Vagina (tissue), 2 donors: ENCODE measurements around the gene THAP4. TPM values are rescaled to one million over a fixed set of nuclear protein-coding genes. Genes with fewer than 3 reads are reported as not detected.
"Not testable (repeated sequence)": the region's sequence is repeated elsewhere in the genome, so short reads cannot be mapped to it uniquely, and the experiment has no call there.

ENCODE experiments used
- DNase-seq, 2 donors: peaks; one replicate each; pipeline ENCODE4 v3.0.0-alpha.2; 2017; ENCODE audit errors: extremely low spot score in 2 of 2
- H3K27ac ChIP-seq: fragments of 200-600 bp; sonication (generic); one replicate; pipeline ENCODE4 v1.5.1; 2019
- H3K27me3 ChIP-seq: fragments of 200-600 bp; sonication (generic); one replicate; pipeline ENCODE4 v1.5.1; 2019
- H3K36me3 ChIP-seq, 2 donors: fragments of 200-600 bp; sonication (generic); one replicate each; pipeline ENCODE4 v1.5.1; 2017 to 2019
- H3K4me1 ChIP-seq: fragments of 200-600 bp; sonication (generic); one replicate; pipeline ENCODE4 v1.5.1; 2019
- H3K4me3 ChIP-seq, 2 donors: fragments of 200-600 bp; sonication (generic); 1 replicate in 1 of 2; 2 replicates in 1 of 2; pipeline ENCODE4 v1.5.1; 2016 to 2019
- H3K9me3 ChIP-seq: fragments of 200-600 bp; sonication (generic); one replicate; pipeline ENCODE4 v1.5.1; 2019
- CTCF ChIP-seq, 3 experiments: fragments of 450-650 bp in 2 of 3; fragments of 200-600 bp in 1 of 3; sonication (generic) in 1 of 3; IDR thresholded peaks; one replicate each; pipeline ENCODE4 v1.5.1; 2017 to 2019; ENCODE audit warnings: antibody characterized with exemption in 3 of 3, mild to moderate bottlenecking in 2 of 3, moderate library complexity in 2 of 3
- POLR2A ChIP-seq, 2 donors: fragments of 450-650 bp; IDR thresholded peaks; one replicate each; pipeline ENCODE4 v1.6.1; 2017; ENCODE audit warnings: antibody characterized with exemption in 2 of 2, mild to moderate bottlenecking in 2 of 2, moderate library complexity in 2 of 2
- POLR2AphosphoS5 ChIP-seq, 2 donors: sonication (generic); formaldehyde crosslinking; IDR thresholded peaks; one replicate each; pipeline ENCODE4 v1.9.0; 2017; ENCODE audit warnings: antibody characterized with exemption in 2 of 2, mild to moderate bottlenecking in 2 of 2, low read depth in 1 of 2; ENCODE audit not compliant: insufficient read depth in 1 of 2
- intact Hi-C: fragments of 100-400 bp; cut with DNase I; formaldehyde crosslinking; loops from one replicate; pipeline ENCODE4 v1.15.1; 2023
- total RNA-seq: library from RNA; depleted of rRNA; stranded (reverse); fragments of >200 nt; gene quantifications from one replicate; pipeline ENCODE4 v1.2.3, GENCODE V29; 2016

THAP4 gene
- total RNA-seq, 1 donor from 2014 or later: 44.4 TPM

GRCh38 chr2:241665731-241666440 is 28.9 kb upstream of the THAP4 start:
- H3K4me3 ChIP-seq: no peak overlapping the region
- H3K4me1 ChIP-seq: no peaks in the 10 kb centered on the region
- intact Hi-C loops: no loop called here
- H3K27ac ChIP-seq: no peak overlapping the region
- H3K27me3 ChIP-seq: no peaks in the 10 kb centered on the region
- no peak for TF ChIP-seq POLR2A (IDR thresholded peaks at IDR 0.05)
- no peak for TF ChIP-seq POLR2AphosphoS5 (IDR thresholded peaks at IDR 0.05; ENCODE audit: insufficient read depth in 1 of 2, low read depth in 1 of 2)
- TF ChIP-seq CTCF (IDR thresholded peaks at IDR 0.05): no peak
- peaks cover 0 to 41% of the 10 kb centered on the region in 2 donors for H3K36me3 ChIP-seq
- no peak for DNase-seq
- H3K9me3 ChIP-seq: no peaks in the 10 kb centered on the region

- H3K4me1 ChIP-seq, intact Hi-C loops: not testable (repeated sequence)
- peaks cover 0 to 42% of the 10 kb centered on the region in 2 donors for H3K36me3 ChIP-seq
Observed at GRCh38 chr2:241662731-241663130, 25.8 kb upstream of the THAP4 start.

GRCh38 chr2:241660593-241661213 is 23.7 kb upstream of the THAP4 start:
- DNase-seq: no peak
- no peak overlapping the region for H3K27ac ChIP-seq
- TF ChIP-seq POLR2A (IDR thresholded peaks at IDR 0.05) (no peak), POLR2AphosphoS5 (IDR thresholded peaks at IDR 0.05; ENCODE audit: insufficient read depth in 1 of 2, low read depth in 1 of 2) (no peak), CTCF (IDR thresholded peaks at IDR 0.05) (no peak)
- peaks cover 0 to 36% of the 10 kb centered on the region in 2 donors for H3K36me3 ChIP-seq
- H3K4me1 ChIP-seq: no peaks in the 10 kb centered on the region
- no peak overlapping the region for H3K4me3 ChIP-seq
- H3K27me3 ChIP-seq: no peaks in the 10 kb centered on the region
- intact Hi-C loops: no loop called here
- H3K9me3 ChIP-seq: no peaks in the 10 kb centered on the region

More at GRCh38 chr2:241662731-241663130, 25.8 kb upstream of the THAP4 start:
- not testable (repeated sequence) for H3K4me3 ChIP-seq, DNase-seq, H3K9me3 ChIP-seq, H3K27me3 ChIP-seq, H3K27ac ChIP-seq

GRCh38 chr2:241659150-241659739 is 22.3 kb upstream of the THAP4 start:
- Histone ChIP-seq H3K36me3 (peaks cover 0 to 51% of the 10 kb centered on the region in 2 donors), H3K27ac (no peak overlapping the region), H3K9me3 (no peaks in the 10 kb centered on the region), H3K27me3 (no peaks in the 10 kb centered on the region), H3K4me1 (no peaks in the 10 kb centered on the region), H3K4me3 (no peak overlapping the region)
- intact Hi-C loops: no loop called here
- TF ChIP-seq POLR2A (IDR thresholded peaks at IDR 0.05) (no peak), POLR2AphosphoS5 (IDR thresholded peaks at IDR 0.05; ENCODE audit: insufficient read depth in 1 of 2, low read depth in 1 of 2) (no peak), CTCF (IDR thresholded peaks at IDR 0.05) (peak in 2 of 3 experiments; percentile 13 to 46)
- no peak for DNase-seq

GRCh38 chr2:241658296-241658695 is 21.3 kb upstream of the THAP4 start:
- DNase-seq: no peak
- H3K36me3 ChIP-seq: peaks cover 0 to 59% of the 10 kb centered on the region in 2 donors
- H3K4me1 ChIP-seq: no peaks in the 10 kb centered on the region
- H3K27me3 ChIP-seq: no peaks in the 10 kb centered on the region
- H3K4me3 ChIP-seq: no peak overlapping the region
- no peak overlapping the region for H3K27ac ChIP-seq
- H3K9me3 ChIP-seq: no peaks in the 10 kb centered on the region
- TF ChIP-seq POLR2A (IDR thresholded peaks at IDR 0.05): no peak
- no peak for TF ChIP-seq CTCF (IDR thresholded peaks at IDR 0.05)
- no peak for TF ChIP-seq POLR2AphosphoS5 (IDR thresholded peaks at IDR 0.05; ENCODE audit: insufficient read depth in 1 of 2, low read depth in 1 of 2)
- intact Hi-C loops: no loop called here
